ENCODE measurements around the gene FBXW8. TPM values are rescaled to one million over a fixed set of nuclear protein-coding genes. Genes with fewer than 3 reads are reported as not detected.

The FBXW8 gene
- total and polyA plus RNA-seq, 7 experiments from 2014 or later, result 4.8 to 13.2 (median 11.7) TPM

DNA sequence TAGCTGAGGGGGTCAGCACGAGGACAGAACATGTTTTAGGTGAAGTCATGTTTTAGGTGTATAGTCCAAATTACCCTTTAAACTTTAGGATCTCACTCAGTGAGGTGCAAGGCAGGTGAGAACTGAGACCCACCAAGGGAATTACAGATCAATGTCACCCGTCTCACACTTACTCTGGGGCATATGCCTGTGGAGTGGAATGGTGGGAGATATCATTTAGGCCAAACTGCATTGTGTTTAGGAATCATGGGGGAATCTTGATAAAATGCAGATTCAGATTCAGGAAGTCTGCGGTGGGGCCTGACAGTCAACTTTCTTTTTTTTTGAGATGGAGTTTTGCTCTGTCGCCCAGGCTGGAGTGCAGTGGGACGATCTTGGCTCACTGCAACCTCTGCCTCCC lies 17.8 kb downstream of the FBXW8 start:
- peaks cover 7 to 45% (median 31%) of the 10 kb centered on the region in 5 donors for H3K36me3 Mint-ChIP-seq
- intact Hi-C loops (cut with micrococcal nuclease), result loop anchor here in 1 of 2 donors (10.0 kb wide), 2 partner anchors 964 to 1446 kb away; partner anchors contain the start of genes SUDS3 and TAOK3
- H3K27ac ChIP-seq (ENCODE audit: low read depth, low read length), result no peak overlapping the region
- no peaks in the 10 kb centered on the region for H3K36me3 ChIP-seq (ENCODE audit: control insufficient read depth in 2 of 3, insufficient read depth in 3 of 3, low read length in 3 of 3)
- POLR2A ChIA-PET, result no interaction called here
- no peaks in the 10 kb centered on the region for H3K9me3 ChIP-seq (ENCODE audit: control insufficient read depth in 2 of 3, low read length in 3 of 3)
- CTCF ChIA-PET, result no interaction called here
- H3K9me3 Mint-ChIP-seq, result no peaks in the 10 kb centered on the region
- H3K4me1 Mint-ChIP-seq, result peaks cover 23 to 68% (median 51%) of the 10 kb centered on the region in 7 donors
- H3K4me3 ChIP-seq (ENCODE audit: low read length), result no peak overlapping the region
- ATAC-seq (no peak), DNase-seq (no peak)
- no peak overlapping the region for H3K4me3 Mint-ChIP-seq
- H3K27ac Mint-ChIP-seq, result no peak overlapping the region
- no peaks in the 10 kb centered on the region for H3K27me3 ChIP-seq (ENCODE audit: control insufficient read depth in 2 of 2, insufficient read depth in 2 of 2, low read length in 2 of 2)
- H3K4me1 ChIP-seq (ENCODE audit: control insufficient read depth in 2 of 2, insufficient read depth in 2 of 2, low read length in 2 of 2), result peaks cover 19 to 36% of the 10 kb centered on the region in 2 donors
- H3K27me3 Mint-ChIP-seq, result peaks cover 0 to 8% (median 0%) of the 10 kb centered on the region in 5 donors

DNA sequence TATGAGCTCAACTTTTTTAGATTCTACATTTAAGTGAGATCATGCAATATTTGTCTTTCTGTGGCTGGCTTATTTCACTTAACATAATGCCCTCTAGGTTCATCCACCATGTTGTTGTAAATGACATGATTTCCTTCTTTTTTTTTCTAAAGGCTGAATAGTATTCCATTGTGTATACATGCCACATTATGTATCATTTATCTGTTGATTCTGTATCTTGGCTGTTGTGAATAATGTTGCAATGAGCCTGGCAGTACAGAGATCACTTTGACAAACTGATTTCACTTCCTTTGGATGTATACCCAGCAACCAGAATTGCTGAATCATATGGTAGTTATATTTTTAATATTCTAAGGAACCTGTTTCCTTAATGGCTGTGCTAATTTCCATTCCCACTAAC lies 19.1 kb downstream of the FBXW8 start:
- H3K4me1 Mint-ChIP-seq, result peaks cover 11 to 55% (median 39%) of the 10 kb centered on the region in 7 donors
- intact Hi-C loops (cut with micrococcal nuclease), result loop anchor here in 1 of 2 donors (10.0 kb wide), 2 partner anchors 965 to 1445 kb away; partner anchors contain the start of genes SUDS3 and TAOK3
- no peaks in the 10 kb centered on the region for H3K36me3 ChIP-seq (ENCODE audit: control insufficient read depth in 2 of 3, insufficient read depth in 3 of 3, low read length in 3 of 3)
- POLR2A ChIA-PET, result no interaction called here
- ATAC-seq (no peak), DNase-seq (no peak)
- H3K4me3 ChIP-seq (ENCODE audit: low read length), result no peak overlapping the region
- peaks cover 12 to 24% of the 10 kb centered on the region in 2 donors for H3K4me1 ChIP-seq (ENCODE audit: control insufficient read depth in 2 of 2, insufficient read depth in 2 of 2, low read length in 2 of 2)
- no peak overlapping the region for H3K27ac Mint-ChIP-seq
- peaks cover 7 to 52% (median 38%) of the 10 kb centered on the region in 5 donors for H3K36me3 Mint-ChIP-seq
- no peaks in the 10 kb centered on the region for H3K27me3 ChIP-seq (ENCODE audit: control insufficient read depth in 2 of 2, insufficient read depth in 2 of 2, low read length in 2 of 2)
- no peaks in the 10 kb centered on the region for H3K9me3 Mint-ChIP-seq
- H3K27me3 Mint-ChIP-seq, result peaks cover 0 to 8% (median 0%) of the 10 kb centered on the region in 5 donors
- H3K4me3 Mint-ChIP-seq, result no peak overlapping the region
- no peak overlapping the region for H3K27ac ChIP-seq (ENCODE audit: low read depth, low read length)
- no peaks in the 10 kb centered on the region for H3K9me3 ChIP-seq (ENCODE audit: control insufficient read depth in 2 of 3, low read length in 3 of 3)
- CTCF ChIA-PET, result no interaction called here

DNA sequence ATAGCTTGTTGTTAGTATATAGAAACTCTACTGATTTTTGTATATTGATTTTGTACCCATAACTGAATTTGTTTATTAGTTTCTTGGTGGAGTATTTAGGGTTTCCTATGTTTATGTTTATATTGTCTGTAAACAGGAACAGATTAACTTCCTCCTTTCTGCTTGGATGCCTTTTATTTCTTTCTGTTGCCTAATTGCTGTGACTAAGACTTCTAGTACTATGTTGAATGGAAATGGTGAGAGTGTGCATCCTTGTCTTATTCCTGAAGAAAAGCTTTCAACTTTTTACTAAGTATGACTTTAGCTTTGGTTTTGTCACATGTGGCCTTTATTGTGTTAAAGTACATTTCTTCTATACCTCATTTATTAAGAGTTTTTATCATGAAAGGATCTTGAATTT lies 20.9 kb downstream of the FBXW8 start:
- Histone ChIP-seq H3K9me3 (ENCODE audit: control insufficient read depth in 2 of 3, low read length in 3 of 3) (no peaks in the 10 kb centered on the region), H3K27me3 (ENCODE audit: control insufficient read depth in 2 of 2, insufficient read depth in 2 of 2, low read length in 2 of 2) (no peaks in the 10 kb centered on the region), H3K27ac (ENCODE audit: low read depth, low read length) (no peak overlapping the region), H3K4me1 (ENCODE audit: control insufficient read depth in 2 of 2, insufficient read depth in 2 of 2, low read length in 2 of 2) (peaks cover 0 to 6% of the 10 kb centered on the region in 2 donors), H3K4me3 (ENCODE audit: low read length) (no peak overlapping the region), H3K36me3 (ENCODE audit: control insufficient read depth in 2 of 3, insufficient read depth in 3 of 3, low read length in 3 of 3) (peaks cover 0 to 5% (median 0%) of the 10 kb centered on the region in 3 experiments)
- DNase-seq (no peak), ATAC-seq (no peak)
- CTCF ChIA-PET, result no interaction called here
- peaks cover 0 to 4% (median 0%) of the 10 kb centered on the region in 11 donors for H3K9me3 Mint-ChIP-seq
- H3K4me3 Mint-ChIP-seq, result no peak overlapping the region
- peaks cover 16 to 69% (median 45%) of the 10 kb centered on the region in 5 donors for H3K36me3 Mint-ChIP-seq
- H3K27me3 Mint-ChIP-seq, result peaks cover 0 to 6% (median 0%) of the 10 kb centered on the region in 5 donors
- H3K4me1 Mint-ChIP-seq, result peaks cover 5 to 39% (median 25%) of the 10 kb centered on the region in 7 donors
- POLR2A ChIA-PET, result no interaction called here
- intact Hi-C loops (cut with micrococcal nuclease), result no loop called here
- H3K27ac Mint-ChIP-seq, result no peak overlapping the region

DNA sequence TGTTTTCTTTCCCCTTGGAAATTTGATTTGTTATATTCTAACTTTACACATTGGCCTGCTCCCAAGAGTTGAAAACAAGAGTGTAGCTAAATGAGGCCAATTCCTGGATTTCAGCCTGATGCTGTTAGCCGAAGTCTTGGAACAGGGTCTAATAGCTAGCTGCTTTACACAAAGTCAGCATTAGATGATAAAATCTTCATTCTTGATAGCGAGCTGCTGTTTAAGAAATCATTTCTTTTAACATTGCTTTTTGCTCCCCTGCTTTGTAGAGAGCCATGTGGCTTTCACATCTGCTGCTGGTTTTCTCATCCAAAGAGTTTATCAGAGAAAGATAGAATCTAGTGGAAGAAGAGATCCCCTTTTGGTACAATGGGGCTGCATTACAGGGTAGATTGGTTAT lies 22.3 kb downstream of the FBXW8 start:
- no peak overlapping the region for H3K4me3 ChIP-seq (ENCODE audit: low read length)
- peaks cover 0 to 5% (median 0%) of the 10 kb centered on the region in 3 experiments for H3K36me3 ChIP-seq (ENCODE audit: control insufficient read depth in 2 of 3, insufficient read depth in 3 of 3, low read length in 3 of 3)
- H3K4me1 ChIP-seq (ENCODE audit: control insufficient read depth in 2 of 2, insufficient read depth in 2 of 2, low read length in 2 of 2), result no peaks in the 10 kb centered on the region
- DNase-seq (no peak), ATAC-seq (no peak)
- peaks cover 0 to 2% (median 0%) of the 10 kb centered on the region in 5 donors for H3K27me3 Mint-ChIP-seq
- CTCF ChIA-PET, result no interaction called here
- H3K36me3 Mint-ChIP-seq, result peaks cover 20 to 77% (median 54%) of the 10 kb centered on the region in 5 donors
- no peak overlapping the region for H3K27ac ChIP-seq (ENCODE audit: low read depth, low read length)
- H3K27ac Mint-ChIP-seq, result no peak overlapping the region
- POLR2A ChIA-PET, result no interaction called here
- H3K4me1 Mint-ChIP-seq, result peaks cover 4 to 34% (median 22%) of the 10 kb centered on the region in 7 donors
- H3K27me3 ChIP-seq (ENCODE audit: control insufficient read depth in 2 of 2, insufficient read depth in 2 of 2, low read length in 2 of 2), result no peaks in the 10 kb centered on the region
- intact Hi-C loops (cut with micrococcal nuclease), result no loop called here
- no peaks in the 10 kb centered on the region for H3K9me3 ChIP-seq (ENCODE audit: control insufficient read depth in 2 of 3, low read length in 3 of 3)
- peaks cover 0 to 5% (median 0%) of the 10 kb centered on the region in 11 donors for H3K9me3 Mint-ChIP-seq
- no peak overlapping the region for H3K4me3 Mint-ChIP-seq

DNA sequence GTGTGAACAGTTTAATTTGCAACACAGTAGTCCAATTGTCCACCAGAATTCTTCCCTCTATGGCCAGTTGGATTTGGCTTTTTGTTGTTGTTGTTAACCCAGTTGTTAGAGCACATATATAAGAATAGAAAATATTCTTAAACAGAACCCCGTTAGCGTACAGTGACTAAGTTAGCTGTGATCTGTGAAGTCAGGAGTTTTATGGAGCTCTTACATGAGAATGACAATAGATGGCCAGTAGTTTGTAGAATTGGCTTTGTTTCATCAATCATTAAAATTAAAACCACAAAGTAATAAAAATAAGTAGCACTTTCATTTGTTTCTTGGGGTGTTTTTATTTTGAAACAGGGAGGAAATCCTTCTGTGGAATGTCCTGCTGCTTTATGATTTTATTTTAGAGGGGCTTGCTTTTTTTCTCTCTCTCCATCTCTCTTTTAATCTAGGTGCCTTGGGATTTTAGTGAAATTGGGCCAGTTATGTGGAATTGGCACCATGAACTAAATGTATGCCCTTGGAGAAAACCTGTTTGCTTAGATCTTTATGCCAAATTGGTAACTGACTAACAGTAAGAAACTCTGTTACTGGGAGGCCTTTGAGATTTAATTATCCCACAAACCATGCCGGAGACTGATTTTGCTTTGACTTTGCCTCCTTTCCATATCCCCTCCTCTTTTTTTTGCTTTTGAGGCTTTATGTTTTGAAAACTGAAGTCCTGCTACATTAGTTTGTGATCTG lies 22.9 kb downstream of the FBXW8 start:
- peaks cover 0 to 5% (median 0%) of the 10 kb centered on the region in 3 experiments for H3K36me3 ChIP-seq (ENCODE audit: control insufficient read depth in 2 of 3, insufficient read depth in 3 of 3, low read length in 3 of 3)
- ChIA-PET POLR2A (no interaction called here), CTCF (no interaction called here)
- no peak overlapping the region for H3K4me3 ChIP-seq (ENCODE audit: low read length)
- H3K27me3 ChIP-seq (ENCODE audit: control insufficient read depth in 2 of 2, insufficient read depth in 2 of 2, low read length in 2 of 2), result no peaks in the 10 kb centered on the region
- H3K4me1 Mint-ChIP-seq, result peaks cover 4 to 32% (median 22%) of the 10 kb centered on the region in 7 donors
- ATAC-seq (no peak), DNase-seq (no peak)
- H3K36me3 Mint-ChIP-seq, result peaks cover 15 to 71% (median 48%) of the 10 kb centered on the region in 5 donors
- no peaks in the 10 kb centered on the region for H3K4me1 ChIP-seq (ENCODE audit: control insufficient read depth in 2 of 2, insufficient read depth in 2 of 2, low read length in 2 of 2)
- H3K9me3 ChIP-seq (ENCODE audit: control insufficient read depth in 2 of 3, low read length in 3 of 3), result no peaks in the 10 kb centered on the region
- H3K9me3 Mint-ChIP-seq, result peaks cover 0 to 5% (median 0%) of the 10 kb centered on the region in 11 donors
- H3K27ac Mint-ChIP-seq, result no peak overlapping the region
- H3K4me3 Mint-ChIP-seq, result no peak overlapping the region
- peaks cover 0 to 2% (median 0%) of the 10 kb centered on the region in 5 donors for H3K27me3 Mint-ChIP-seq
- intact Hi-C loops (cut with micrococcal nuclease), result no loop called here
- H3K27ac ChIP-seq (ENCODE audit: low read depth, low read length), result no peak overlapping the region

DNA sequence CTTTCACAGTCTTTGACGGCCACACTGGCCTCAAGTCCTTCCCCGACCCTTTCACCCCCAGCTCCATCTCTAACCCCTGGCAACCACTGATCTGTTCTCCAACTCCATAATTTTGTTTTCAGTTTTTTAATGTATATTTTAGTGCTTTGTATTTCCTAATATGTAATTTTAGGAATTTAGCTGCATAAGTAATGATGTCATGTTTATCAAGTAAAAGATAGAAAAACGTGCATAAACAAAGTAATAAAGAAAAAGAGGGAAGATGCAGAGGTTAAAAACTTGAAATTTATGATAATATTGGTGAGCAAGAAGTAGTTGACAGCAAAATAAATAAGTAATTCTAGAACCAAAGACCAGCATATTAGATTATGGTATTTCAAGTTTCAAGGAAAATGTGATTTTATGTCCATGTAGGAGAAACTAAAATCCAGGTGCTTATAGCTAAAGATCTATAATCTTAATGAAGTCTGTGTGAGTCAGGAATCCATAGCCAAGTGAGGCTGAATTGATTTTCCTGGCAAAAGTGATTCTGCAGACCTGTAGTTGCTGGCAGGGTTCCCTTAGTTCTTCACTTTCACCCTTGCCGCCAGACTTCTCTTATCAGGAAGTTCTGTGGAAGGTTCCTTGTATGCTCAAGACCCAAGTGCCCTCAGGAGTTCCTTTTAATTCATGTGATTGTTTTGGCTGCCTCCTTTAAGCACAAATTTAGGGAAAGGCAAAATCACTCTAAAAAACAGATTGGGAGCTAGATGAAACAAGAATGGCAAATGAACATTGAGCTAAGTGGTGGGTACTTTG lies 24.4 kb downstream of the FBXW8 start:
- Histone ChIP-seq H3K4me3 (ENCODE audit: low read length) (no peak overlapping the region), H3K27me3 (ENCODE audit: control insufficient read depth in 2 of 2, insufficient read depth in 2 of 2, low read length in 2 of 2) (no peaks in the 10 kb centered on the region), H3K4me1 (ENCODE audit: control insufficient read depth in 2 of 2, insufficient read depth in 2 of 2, low read length in 2 of 2) (no peaks in the 10 kb centered on the region), H3K9me3 (ENCODE audit: control insufficient read depth in 2 of 3, low read length in 3 of 3) (no peaks in the 10 kb centered on the region), H3K36me3 (ENCODE audit: control insufficient read depth in 2 of 3, insufficient read depth in 3 of 3, low read length in 3 of 3) (peaks cover 0 to 5% (median 0%) of the 10 kb centered on the region in 3 experiments), H3K27ac (ENCODE audit: low read depth, low read length) (no peak overlapping the region)
- ATAC-seq, result no peak
- H3K36me3 Mint-ChIP-seq, result peaks cover 15 to 61% (median 41%) of the 10 kb centered on the region in 5 donors
- intact Hi-C loops (cut with micrococcal nuclease), result no loop called here
- no peak overlapping the region for H3K4me3 Mint-ChIP-seq
- no peak for DNase-seq
- CTCF ChIA-PET, result interaction anchor here (0.5 kb wide), 2 partner anchors 15 to 642 kb away, joined by 3 to 4 read pairs; no protein-coding TSS in a partner anchor
- H3K27ac Mint-ChIP-seq, result no peak overlapping the region
- H3K4me1 Mint-ChIP-seq, result peaks cover 0 to 32% (median 18%) of the 10 kb centered on the region in 7 donors
- POLR2A ChIA-PET, result no interaction called here
- H3K27me3 Mint-ChIP-seq, result peaks cover 0 to 2% (median 0%) of the 10 kb centered on the region in 5 donors
- H3K9me3 Mint-ChIP-seq, result peaks cover 0 to 5% (median 0%) of the 10 kb centered on the region in 11 donors

Measured in naive thymus-derived CD4-positive, alpha-beta T cell (primary cell).